ENCODE data around the gene RAET1L.
"Not testable (repeated sequence)": the region's sequence is repeated elsewhere in the genome, so short reads cannot be mapped to it uniquely, and the experiment has no call there.

RAET1L gene

DNA sequence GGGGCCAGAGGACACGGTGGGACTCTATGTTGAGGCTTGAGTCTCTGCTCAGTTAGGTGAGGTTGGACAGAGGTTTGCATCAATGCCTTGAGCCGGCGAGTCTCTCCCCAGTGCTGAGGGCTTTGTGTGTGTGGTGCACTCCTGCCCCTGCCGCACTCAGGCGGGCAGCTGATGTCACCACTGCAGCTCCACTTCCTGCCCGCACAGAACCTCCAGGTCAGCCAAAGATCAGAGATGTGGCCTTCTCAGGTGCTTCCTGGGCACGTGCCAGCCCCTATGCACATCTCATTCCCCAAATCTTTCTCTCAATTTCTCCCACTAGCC is 33.9 kb downstream of the RAET1L start:
- DNase-seq (ENCODE audit: low spot score): not testable (repeated sequence)

DNA sequence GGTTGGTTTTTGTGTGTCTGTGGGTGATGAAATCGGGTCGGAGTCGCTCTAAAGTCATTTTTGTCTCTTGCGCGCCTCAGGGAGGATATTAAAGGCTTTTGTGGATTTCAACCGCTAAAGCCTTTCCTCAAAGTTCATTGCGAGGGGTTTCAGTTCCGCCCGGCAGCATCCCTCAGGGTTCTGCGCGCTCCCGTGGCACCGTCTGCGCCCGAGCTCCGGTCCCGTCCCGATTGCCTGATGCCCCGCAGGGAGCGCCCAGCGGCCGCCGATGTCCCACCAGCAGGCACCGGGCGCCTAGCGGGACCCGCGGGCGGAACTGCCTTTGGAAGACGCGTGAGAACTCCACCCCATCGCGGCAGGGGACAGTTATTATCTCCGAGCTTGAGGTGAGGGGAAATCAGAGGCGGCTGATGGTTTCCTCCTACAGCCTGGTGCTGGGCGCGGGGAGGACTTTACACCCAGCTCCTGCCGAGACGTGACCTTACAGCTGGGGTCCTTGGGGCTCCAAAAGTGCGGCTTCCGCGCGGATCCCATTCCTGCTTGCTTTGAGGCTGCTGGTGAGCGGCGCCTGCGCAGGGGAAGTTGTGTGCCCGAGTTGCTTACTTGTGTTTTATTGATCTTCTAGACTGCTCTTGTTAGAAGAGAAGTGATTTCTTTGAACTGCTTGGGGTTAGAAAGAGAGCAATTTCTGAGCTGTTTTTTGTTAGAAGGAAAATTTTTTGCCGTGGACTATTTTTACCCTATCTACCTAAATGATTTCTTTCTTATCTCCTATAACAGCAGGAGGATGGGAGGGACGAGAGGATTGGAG is 34.5 kb downstream of the RAET1L start:
- DNase-seq (ENCODE audit: low spot score): no peak

GRCh38 chr6:149990212-149990660 is 35.1 kb downstream of the RAET1L start:
- no peak for DNase-seq (ENCODE audit: low spot score)

GRCh38 chr6:149988550-149989346 is 36.6 kb downstream of the RAET1L start:
- no peak for DNase-seq (ENCODE audit: low spot score)

- no peak for DNase-seq (ENCODE audit: low spot score)
Measured at GRCh38 chr6:149987602-149988107, 37.7 kb downstream of the RAET1L start.

GRCh38 chr6:149985481-149985937 is 39.8 kb downstream of the RAET1L start:
- DNase-seq (ENCODE audit: low spot score): no peak

DNA sequence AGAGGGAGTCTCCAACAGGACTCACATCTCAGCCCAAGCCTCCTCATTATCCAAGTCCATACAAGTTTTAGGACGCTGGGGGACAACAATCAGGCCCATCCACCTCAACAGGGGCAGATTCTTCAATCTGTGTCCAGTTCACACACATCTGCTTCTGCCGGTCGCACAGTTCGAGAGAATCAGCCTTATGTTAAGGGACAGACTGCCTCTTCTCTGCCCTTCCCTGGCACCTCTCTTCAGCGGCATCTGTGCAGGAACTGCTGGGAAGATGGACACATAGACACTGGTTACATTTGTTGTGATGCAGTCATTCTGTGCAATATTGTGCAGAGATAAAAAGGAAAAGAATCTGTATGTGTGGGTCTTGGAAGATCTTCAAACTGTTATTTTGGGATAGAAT is 40.6 kb downstream of the RAET1L start:
- DNase-seq (ENCODE audit: low spot score): no peak

GRCh38 chr6:149983145-149983544 is 42.2 kb downstream of the RAET1L start:
- no peak for DNase-seq (ENCODE audit: low spot score)

DNA sequence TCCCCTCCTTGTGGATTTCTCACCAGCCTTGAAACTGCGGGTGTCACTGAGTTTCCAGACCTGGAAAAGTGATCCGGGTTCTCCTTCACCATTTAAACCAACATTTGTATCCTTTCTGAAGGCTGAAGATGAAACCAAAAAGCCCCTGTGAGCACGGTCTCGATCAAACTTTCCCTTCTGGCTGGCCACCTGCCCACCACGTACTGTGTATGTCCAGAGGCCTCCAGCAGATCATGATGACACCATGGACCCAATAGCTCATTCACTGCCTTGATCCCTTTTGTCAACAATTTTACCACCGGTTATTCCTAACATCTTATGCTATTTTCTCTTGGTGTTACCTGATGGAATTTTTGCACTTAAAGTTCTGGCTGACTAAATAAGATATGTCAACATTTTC is 46.0 kb downstream of the RAET1L start:
- no peak for DNase-seq (ENCODE audit: low spot score)

DNA sequence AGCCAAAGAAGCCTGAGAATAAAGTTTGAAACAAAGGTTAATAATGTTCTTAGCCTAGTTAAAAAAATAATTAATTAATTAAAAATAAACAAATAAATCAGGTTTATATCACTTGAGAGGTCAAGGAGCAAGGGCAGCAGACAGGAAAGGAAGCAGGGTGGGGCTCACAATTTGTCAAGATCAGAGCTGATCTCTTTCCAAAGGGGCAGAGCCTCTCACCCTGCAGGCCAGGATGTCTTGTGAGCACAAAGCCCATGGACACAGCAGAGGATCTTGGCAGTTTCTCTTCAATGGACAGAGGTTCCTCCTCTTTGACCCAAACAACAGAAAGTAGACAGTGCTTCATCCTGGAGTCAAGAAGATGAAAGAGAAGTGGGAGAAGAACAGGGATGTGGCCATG is 46.7 kb downstream of the RAET1L start:
- no peak for DNase-seq (ENCODE audit: low spot score)

GRCh38 chr6:149977221-149977620 is 48.1 kb downstream of the RAET1L start:
- no peak for DNase-seq (ENCODE audit: low spot score)

- DNase-seq (ENCODE audit: low spot score): no peak
Measured at GRCh38 chr6:149975400-149975799, 49.9 kb downstream of the RAET1L start.

DNA sequence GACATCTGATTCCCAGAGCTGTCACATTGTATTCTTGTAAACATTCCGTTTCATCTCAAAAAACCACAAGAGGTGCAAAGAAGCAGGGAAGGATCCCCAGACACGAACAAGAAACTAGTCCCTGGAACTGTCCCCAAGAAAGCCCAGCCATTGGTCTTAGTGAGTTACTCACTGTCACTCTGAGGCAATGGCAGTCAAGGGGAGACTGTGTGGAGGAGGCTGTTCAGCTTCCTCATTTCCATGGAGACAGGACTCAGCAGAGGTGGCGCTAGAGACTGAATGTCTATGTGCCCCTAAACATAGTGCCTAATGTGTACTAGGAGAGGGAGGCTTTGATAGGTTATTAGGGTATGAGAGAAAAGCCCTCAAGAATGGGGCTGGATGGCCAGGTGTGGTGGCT is 50.5 kb downstream of the RAET1L start:
- no peak for DNase-seq (ENCODE audit: low spot score)

DNA sequence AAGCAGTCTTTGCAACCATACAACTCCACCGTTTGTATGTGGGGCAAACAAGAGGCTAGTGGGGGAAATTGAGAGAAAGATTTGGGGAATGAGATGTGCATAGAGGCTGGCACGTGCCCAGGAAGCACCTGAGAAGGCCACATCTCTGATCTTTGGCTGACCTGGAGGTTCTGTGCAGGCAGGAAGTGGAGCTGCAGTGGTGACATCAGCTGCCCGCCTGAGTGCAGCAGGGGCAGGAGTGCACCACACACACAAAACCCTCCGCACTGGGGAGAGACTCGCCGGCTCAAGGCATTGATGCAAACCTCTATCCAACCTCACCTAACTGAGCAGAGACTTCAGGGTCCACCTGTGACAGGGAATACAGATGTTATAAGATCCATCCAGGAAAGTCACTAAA is 50.9 kb downstream of the RAET1L start:
- not testable (repeated sequence) for DNase-seq (ENCODE audit: low spot score)

- DNase-seq (ENCODE audit: low spot score): no peak
Measured at GRCh38 chr6:149969635-149970034, 55.7 kb downstream of the RAET1L start.

DNA sequence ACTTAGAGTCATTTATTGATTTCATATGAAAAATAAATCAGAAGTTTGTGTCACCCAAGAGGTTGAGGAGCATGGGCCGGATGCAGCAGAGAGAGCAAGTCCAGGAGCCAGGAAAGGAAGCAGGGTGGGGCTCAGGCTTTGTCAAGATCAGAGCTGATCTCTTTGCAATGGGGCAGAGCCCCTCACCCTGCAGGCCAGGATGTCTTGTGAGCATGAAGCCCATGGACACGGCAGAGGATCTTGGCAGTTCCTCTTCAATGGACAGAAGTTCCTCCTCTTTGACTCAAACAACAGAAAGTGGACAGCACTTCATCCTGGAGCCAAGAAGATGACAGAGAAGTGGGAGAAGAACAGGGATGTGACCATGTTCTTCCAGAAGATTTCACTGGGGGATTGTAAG is 56.4 kb downstream of the RAET1L start:
- DNase-seq (ENCODE audit: low spot score): not testable (repeated sequence)
